GM19043 (cell line): ENCODE results near the gene AKT3.

Experiments
- ATAC-seq: cut with Tn5 transposase; IDR thresholded peaks from one replicate; pipeline ENCODE4 v1.9.1; 2021; ENCODE audit warnings: low read depth; ENCODE audit not compliant: unreplicated experiment

The AKT3 gene

GRCh38 chr1:243441601-243442000 lies 408.4 kb downstream of the AKT3 start:
- no peak for ATAC-seq

- no peak for ATAC-seq
Measured at GRCh38 chr1:243440406-243440805, 409.6 kb downstream of the AKT3 start.

- ATAC-seq, result no peak
Measured at GRCh38 chr1:243438815-243439214, 411.2 kb downstream of the AKT3 start.
